Bronchial epithelial cell (primary cell): ENCODE measurements around the gene C2orf76. TPM values are rescaled to one million over a fixed set of nuclear protein-coding genes. Genes with fewer than 3 reads are reported as not detected.

Experiments
- DNase-seq: peaks from one replicate; pipeline ENCODE4 v3.0.0-alpha.2; 2010; ENCODE audit warnings: low read depth
- FAIRE-seq: peaks from 2 replicates; lab custom pipeline; 2011; peaks lifted over from hg19 to GRCh38; lab: Jason Lieb, UNC
- H3K27me3 ChIP-seq: 2 replicates; pipeline ENCODE4 v1.5.1; 2011; ENCODE audit warnings: low read length; ENCODE audit not compliant: control insufficient read depth, insufficient read depth
- H3K36me3 ChIP-seq: 2 replicates; pipeline ENCODE4 v1.5.1; 2011; ENCODE audit warnings: low read length; ENCODE audit not compliant: control insufficient read depth, insufficient read depth
- H3K4me3 ChIP-seq: 2 replicates; pipeline ENCODE4 v1.5.1; 2011; ENCODE audit warnings: mild to moderate bottlenecking, low read depth, low read length, control low read depth
- total RNA-seq: library from RNA; depleted of rRNA; stranded (reverse); fragments of >200 nt; gene quantifications from 2 replicates; pipeline ENCODE4 v1.2.1, GENCODE V29; 2014
- TF ChIP-seq, protein P1 (sequence below): IDR thresholded peaks from 2 replicates; pipeline ENCODE4 v1.5.1; 2011; ENCODE audit warnings: mild to moderate bottlenecking, moderate library complexity, low read length, control low read depth, inconsistent platforms; ENCODE audit not compliant: insufficient read depth, severe bottlenecking

The C2orf76 gene
- total RNA-seq, 1 donor from 2014 or later, result 4.7 TPM

DNA sequence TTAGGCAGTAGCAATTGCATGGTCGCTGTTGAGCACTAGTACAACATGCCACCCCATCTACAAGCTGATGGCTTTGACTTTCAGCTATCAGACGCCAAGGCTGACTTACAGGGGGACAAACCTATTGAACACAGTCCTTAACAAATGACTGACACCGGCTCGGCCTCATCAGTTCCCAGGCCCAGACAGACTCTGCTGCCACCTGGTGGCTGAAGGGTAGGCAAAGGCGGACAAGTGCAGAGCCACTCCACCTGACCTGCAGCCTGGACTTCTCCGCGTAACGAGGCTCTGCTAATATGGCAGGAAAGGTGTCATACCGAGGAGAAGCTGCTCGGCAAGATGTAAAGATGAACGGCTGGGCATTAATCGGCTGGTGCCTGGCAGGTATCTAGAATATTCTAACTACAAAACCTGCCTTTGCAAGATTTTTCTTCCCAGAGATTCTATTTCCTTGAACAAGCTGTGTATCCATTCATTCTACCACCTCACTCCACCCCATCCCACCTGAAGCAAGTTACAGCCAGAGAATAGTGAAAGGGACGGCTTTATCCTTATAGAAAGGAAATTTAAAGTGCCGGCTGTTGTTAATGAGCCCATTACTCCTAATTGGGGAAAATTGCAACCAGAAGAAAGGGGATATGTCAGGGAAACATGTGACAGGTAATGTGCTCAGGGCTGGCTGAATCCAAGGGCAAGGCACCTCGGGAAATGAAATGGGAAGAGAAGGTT lies 75.6 kb downstream of the C2orf76 start:
- TF ChIP-seq, protein P1, sequence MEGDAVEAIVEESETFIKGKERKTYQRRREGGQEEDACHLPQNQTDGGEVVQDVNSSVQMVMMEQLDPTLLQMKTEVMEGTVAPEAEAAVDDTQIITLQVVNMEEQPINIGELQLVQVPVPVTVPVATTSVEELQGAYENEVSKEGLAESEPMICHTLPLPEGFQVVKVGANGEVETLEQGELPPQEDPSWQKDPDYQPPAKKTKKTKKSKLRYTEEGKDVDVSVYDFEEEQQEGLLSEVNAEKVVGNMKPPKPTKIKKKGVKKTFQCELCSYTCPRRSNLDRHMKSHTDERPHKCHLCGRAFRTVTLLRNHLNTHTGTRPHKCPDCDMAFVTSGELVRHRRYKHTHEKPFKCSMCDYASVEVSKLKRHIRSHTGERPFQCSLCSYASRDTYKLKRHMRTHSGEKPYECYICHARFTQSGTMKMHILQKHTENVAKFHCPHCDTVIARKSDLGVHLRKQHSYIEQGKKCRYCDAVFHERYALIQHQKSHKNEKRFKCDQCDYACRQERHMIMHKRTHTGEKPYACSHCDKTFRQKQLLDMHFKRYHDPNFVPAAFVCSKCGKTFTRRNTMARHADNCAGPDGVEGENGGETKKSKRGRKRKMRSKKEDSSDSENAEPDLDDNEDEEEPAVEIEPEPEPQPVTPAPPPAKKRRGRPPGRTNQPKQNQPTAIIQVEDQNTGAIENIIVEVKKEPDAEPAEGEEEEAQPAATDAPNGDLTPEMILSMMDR, result peak; percentile 96
- no peak overlapping the region for H3K4me3 ChIP-seq
- peak; percentile 52 for FAIRE-seq
- peak; percentile 53 for DNase-seq
- H3K27me3 ChIP-seq, result no peaks in the 10 kb centered on the region
- H3K36me3 ChIP-seq, result no peaks in the 10 kb centered on the region

DNA sequence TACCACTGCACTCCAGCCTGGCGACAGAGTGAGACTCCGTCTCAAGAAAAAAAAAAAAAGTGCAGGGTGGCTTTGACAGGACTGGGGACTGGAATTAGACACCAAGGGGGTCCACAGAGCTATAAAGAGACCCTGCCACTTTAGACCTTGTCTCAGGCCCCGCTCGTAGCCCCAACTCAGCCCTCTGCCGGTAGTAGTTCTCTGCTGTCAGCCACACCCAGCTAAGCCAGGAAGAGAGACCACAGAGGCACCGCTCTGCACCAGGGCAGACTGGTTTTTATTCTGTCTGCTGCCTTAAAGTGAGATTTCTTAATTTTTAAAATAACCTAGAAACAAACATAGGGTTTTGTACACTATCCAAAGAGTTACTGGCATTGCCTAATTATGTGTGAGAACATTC lies 77.0 kb downstream of the C2orf76 start:
- TF ChIP-seq, protein P1, result no peak
- Histone ChIP-seq H3K36me3 (no peaks in the 10 kb centered on the region), H3K4me3 (no peak overlapping the region), H3K27me3 (no peaks in the 10 kb centered on the region)
- FAIRE-seq, result no peak
- no peak for DNase-seq

DNA sequence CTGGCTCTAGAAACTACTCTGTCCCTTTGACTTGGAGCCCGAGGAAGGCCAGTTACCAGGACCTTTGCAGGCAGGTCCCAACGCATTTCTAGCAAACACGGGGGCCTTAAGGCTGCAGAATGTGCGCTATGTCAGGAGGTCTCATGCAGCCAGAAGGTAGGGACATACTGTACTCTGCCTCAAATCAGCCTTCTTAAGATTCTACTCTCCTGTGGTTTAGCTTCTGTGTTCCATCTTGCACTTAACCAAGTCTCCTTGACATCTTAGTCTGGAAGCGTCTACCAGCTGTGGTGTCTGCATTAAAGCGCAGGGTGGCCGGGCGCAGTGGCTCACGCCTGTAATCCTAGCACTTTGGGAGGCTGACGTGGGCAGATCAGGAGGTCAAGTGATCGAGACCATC lies 77.5 kb downstream of the C2orf76 start:
- TF ChIP-seq, protein P1, result no peak
- no peak for DNase-seq
- FAIRE-seq, result no peak
- Histone ChIP-seq H3K36me3 (no peaks in the 10 kb centered on the region), H3K4me3 (no peak overlapping the region), H3K27me3 (no peaks in the 10 kb centered on the region)

DNA sequence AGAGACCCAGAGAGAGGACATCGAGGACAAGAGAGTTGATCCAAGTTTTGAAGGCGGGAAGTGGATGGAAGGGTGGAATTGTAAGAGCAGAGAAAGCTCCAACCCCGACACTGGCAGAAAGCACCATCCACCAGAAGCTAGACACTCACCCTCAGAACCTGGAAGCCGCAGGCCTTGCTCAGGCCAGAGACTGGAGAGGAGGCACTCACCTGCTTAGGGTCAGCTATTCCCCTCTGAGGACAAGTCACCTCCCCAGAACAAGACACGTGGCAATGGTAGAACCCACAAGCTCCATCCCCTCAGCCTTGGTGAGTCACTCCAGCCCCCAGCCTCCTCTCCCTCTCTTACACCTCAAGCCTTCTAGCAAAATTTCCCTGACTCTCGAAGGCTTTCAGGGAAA lies 78.1 kb downstream of the C2orf76 start:
- no peaks in the 10 kb centered on the region for H3K36me3 ChIP-seq
- H3K4me3 ChIP-seq, result no peak overlapping the region
- TF ChIP-seq, protein P1, result no peak
- FAIRE-seq (no peak), DNase-seq (no peak)
- no peaks in the 10 kb centered on the region for H3K27me3 ChIP-seq

DNA sequence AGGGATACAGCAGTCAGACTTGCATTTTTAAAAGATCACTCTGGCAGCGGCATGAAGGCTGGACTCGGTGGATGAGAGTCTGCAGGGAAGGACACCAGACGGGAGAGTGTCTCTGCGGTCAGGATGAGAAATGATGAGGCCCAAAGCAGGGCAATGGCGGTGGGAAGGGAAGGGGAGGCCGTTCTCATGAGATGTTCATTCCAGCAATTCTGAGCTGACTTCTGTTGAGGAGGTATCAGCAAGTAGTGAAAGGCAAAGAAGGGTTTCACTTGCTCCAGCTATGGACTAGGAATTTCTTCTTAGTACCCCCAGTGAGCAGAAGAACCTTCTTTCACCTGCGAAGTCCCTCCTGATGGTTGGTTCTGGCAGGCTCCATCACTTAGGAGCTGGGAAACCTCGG lies 80.0 kb downstream of the C2orf76 start:
- H3K27me3 ChIP-seq, result no peaks in the 10 kb centered on the region
- TF ChIP-seq, protein P1, result no peak
- H3K36me3 ChIP-seq, result no peaks in the 10 kb centered on the region
- no peak overlapping the region for H3K4me3 ChIP-seq
- no peak for FAIRE-seq
- DNase-seq, result no peak
